HCT116 (cell line): Measurements from ENCODE around the gene IGSF9. TPM values are rescaled to one million over a fixed set of nuclear protein-coding genes. Genes with fewer than 3 reads are reported as not detected.

Source experiments
- ATAC-seq: fragments of 200-7000 bp; cut with Tn5 transposase; 2 replicates; pipeline ENCODE4 v1.9.1; 2020; ENCODE audit warnings: mild to moderate bottlenecking, moderate library complexity
- BruUV-seq: library from RNA; stranded (reverse); fragments of 400-500 nt; replicated peaks from 2 replicates; lab custom pipeline; 2021; lab: Mats Ljungman, UMichigan
- CTCF ChIA-PET: fragments of 300-600 bp; sonication (Branson Sonifier 250); formaldehyde crosslinking; loops from one replicate; lab custom pipeline; 2021; ENCODE audit warnings: antibody characterized with exemption; lab: Charles Lee
- POLR2A ChIA-PET: fragments of 300-600, 350-600 bp; sonication (Branson Sonifier 250); formaldehyde crosslinking; loops from one replicate; lab custom pipeline; 2021; ENCODE audit warnings: antibody characterized with exemption; lab: Charles Lee
- RAD21 ChIA-PET, 2 experiments: fragments of 300-600 bp; sonication (Branson Sonifier 250); formaldehyde crosslinking; loops; one replicate each; lab custom pipeline; 2023; ENCODE audit warnings: low total read pairs in 2 of 2; ENCODE audit not compliant: uncharacterized antibody in 2 of 2, unreplicated experiment in 2 of 2, low non-redundant PET in 1 of 2; lab: Charles Lee
- DNase-seq: peaks from one replicate; pipeline ENCODE4 v3.0.0-alpha.2; 2010; ENCODE audit warnings: low read depth, low spot score
- H2AFZ ChIP-seq: fragments of 200-600 bp; shearing (Covaris generic), sonication (generic); 2 replicates; pipeline ENCODE4 v1.6.1; 2017; ENCODE audit warnings: low read depth, mixed run types, mixed read lengths, antibody characterized with exemption, low read length; ENCODE audit not compliant: poor library complexity, severe bottlenecking
- H3K27ac ChIP-seq: 2 replicates; pipeline ENCODE4 v1.5.1; 2012; ENCODE audit warnings: low read depth, low read length
- H3K27me3 ChIP-seq: fragments of 200-600 bp; sonication (generic); 2 replicates; pipeline ENCODE4 v1.6.1; 2016; ENCODE audit warnings: mixed run types, low read length, mixed read lengths; ENCODE audit not compliant: insufficient read depth
- H3K36me3 ChIP-seq, 2 experiments: fragments of 200-500 bp in 1 of 2; fragments of 200-600 bp in 1 of 2; sonication (Bioruptor generic) in 1 of 2; sonication (generic) in 1 of 2; 2 replicates each; pipeline versions ENCODE4 v1.5.1 to v1.6.1; 2014 to 2016; ENCODE audit warnings: low read length in 2 of 2, inconsistent platforms in 1 of 2, mixed read lengths in 1 of 2, mixed run types in 1 of 2; ENCODE audit not compliant: insufficient read depth in 2 of 2, control insufficient read depth in 1 of 2
- H3K4me1 ChIP-seq, 2 experiments: fragments of 200-600 bp in 1 of 2; sonication (generic) in 1 of 2; 2 replicates each; pipeline versions ENCODE4 v1.5.1 to v1.6.1; 2012 to 2017; ENCODE audit warnings: low read length in 2 of 2, inconsistent platforms in 1 of 2, mild to moderate bottlenecking in 1 of 2, mixed read lengths in 1 of 2, mixed run types in 1 of 2, moderate library complexity in 1 of 2; ENCODE audit not compliant: insufficient read depth in 2 of 2, control insufficient read depth in 1 of 2
- H3K4me2 ChIP-seq: fragments of 200-600 bp; sonication (generic); 2 replicates; pipeline ENCODE4 v1.6.1; 2017; ENCODE audit warnings: mixed run types, low read length, mixed read lengths
- H3K4me3 ChIP-seq, 2 experiments: fragments of 200-600 bp in 1 of 2; sonication (generic) in 1 of 2; replicated peaks in 1 of 2; 2 replicates each; pipeline ENCODE4 v1.5.1; 2011 to 2016; ENCODE audit warnings: low read length in 2 of 2, control low read depth in 1 of 2, low read depth in 1 of 2, mild to moderate bottlenecking in 1 of 2, mixed read lengths in 1 of 2, mixed run types in 1 of 2
- H3K79me2 ChIP-seq: fragments of 200-600 bp; sonication (generic); 2 replicates; pipeline ENCODE4 v1.6.1; 2017; ENCODE audit warnings: mild to moderate bottlenecking, mixed run types, low read length, moderate library complexity, mixed read lengths; ENCODE audit not compliant: insufficient read depth
- H3K9ac ChIP-seq: fragments of 200-600 bp; sonication (generic); 2 replicates; pipeline ENCODE4 v1.6.1; 2016; ENCODE audit warnings: low read length, mixed read lengths
- H3K9me2 ChIP-seq: fragments of 200-600 bp; sonication (generic), shearing (Covaris generic); 2 replicates; pipeline ENCODE4 v1.6.1; 2017; ENCODE audit warnings: mixed run types, mild to moderate bottlenecking, moderate library complexity; ENCODE audit not compliant: insufficient read depth
- H3K9me3 ChIP-seq, 2 experiments: fragments of 200-500 bp in 1 of 2; fragments of 200-600 bp in 1 of 2; sonication (Bioruptor generic) in 1 of 2; sonication (generic) in 1 of 2; 2 replicates each; pipeline ENCODE4 v1.6.1; 2014 to 2017; ENCODE audit warnings: low read length in 2 of 2, mixed read lengths in 2 of 2, inconsistent platforms in 1 of 2, low read depth in 1 of 2, mild to moderate bottlenecking in 1 of 2, mixed run types in 1 of 2, moderate library complexity in 1 of 2; ENCODE audit not compliant: control insufficient read depth in 1 of 2, insufficient read depth in 1 of 2
- H4K20me1 ChIP-seq: fragments of 200-600 bp; sonication (generic), shearing (Covaris generic); 2 replicates; pipeline ENCODE4 v1.6.1; 2017; ENCODE audit warnings: mixed run types, mild to moderate bottlenecking, moderate library complexity; ENCODE audit not compliant: insufficient read depth
- CBX3 ChIP-seq: IDR thresholded peaks from 2 replicates; pipeline ENCODE4 v1.6.1; 2012; ENCODE audit warnings: low read depth
- ELF1 ChIP-seq: IDR thresholded peaks from 2 replicates; pipeline ENCODE4 v1.6.1; 2012; ENCODE audit warnings: low read depth, borderline replicate concordance
- EZH2phosphoT487 ChIP-seq: fragments of 200-600 bp; IDR thresholded peaks from 2 replicates; pipeline ENCODE4 v1.6.1; 2018; ENCODE audit warnings: antibody characterized with exemption, borderline replicate concordance
- FOSL1 ChIP-seq: IDR thresholded peaks from 2 replicates; pipeline ENCODE4 v1.6.1; 2012; ENCODE audit warnings: low read depth
- POLR2A ChIP-seq: IDR thresholded peaks from 2 replicates; pipeline ENCODE4 v1.7.0; 2011; ENCODE audit warnings: borderline replicate concordance; ENCODE audit not compliant: insufficient read depth, insufficient read length; ENCODE audit errors: extremely low read depth
- POLR2AphosphoS5 ChIP-seq: IDR thresholded peaks from 2 replicates; pipeline ENCODE4 v1.6.1; 2011; ENCODE audit warnings: mild to moderate bottlenecking, low read depth, low read length, moderate library complexity
- RAD21 ChIP-seq: IDR thresholded peaks from 2 replicates; pipeline ENCODE4 v1.6.1; 2012; ENCODE audit warnings: low read depth, mild to moderate bottlenecking
- REST ChIP-seq: IDR thresholded peaks from 2 replicates; pipeline ENCODE4 v1.6.1; 2012; ENCODE audit warnings: low read depth
- SIN3A ChIP-seq: IDR thresholded peaks from 2 replicates; pipeline ENCODE4 v1.6.1; 2012; ENCODE audit warnings: low read depth
- SP1 ChIP-seq: IDR thresholded peaks from 2 replicates; pipeline ENCODE4 v1.6.1; 2012; ENCODE audit warnings: low read depth
- SRF ChIP-seq: IDR thresholded peaks from 2 replicates; pipeline ENCODE4 v1.6.1; 2012; ENCODE audit warnings: low read depth
- TCF7L2 ChIP-seq: IDR thresholded peaks from 2 replicates; pipeline ENCODE4 v1.7.0; 2011; ENCODE audit warnings: borderline replicate concordance, inconsistent platforms; ENCODE audit not compliant: insufficient read depth, insufficient read length; ENCODE audit errors: extremely low read depth
- YY1 ChIP-seq: IDR thresholded peaks from 2 replicates; pipeline ENCODE4 v1.6.1; 2011; ENCODE audit warnings: low read length, low read depth, moderate library complexity, mild to moderate bottlenecking; ENCODE audit not compliant: insufficient replicate concordance; ENCODE audit errors: extremely low read depth
- ZFX ChIP-seq: fragments of 450-650 bp; IDR thresholded peaks from 2 replicates; pipeline ENCODE4 v1.6.1; 2017
- intact Hi-C: fragments of 100-400 bp; cut with micrococcal nuclease; formaldehyde crosslinking; loops from 2 replicates; pipeline ENCODE4 v1.10.0; 2022
- total RNA-seq: library from RNA; stranded (reverse); gene quantifications from one replicate; pipeline ENCODE4 v1.2.1, GENCODE V29; 2021; ENCODE audit not compliant: unreplicated experiment
- TF ChIP-seq, protein P1 (sequence below): IDR thresholded peaks from 2 replicates; pipeline ENCODE4 v1.6.1; 2012
- TF ChIP-seq, protein P2 (sequence below), 3 experiments: fragments of 200-600 bp in 1 of 3; sonication (generic) in 1 of 3; IDR thresholded peaks in 2 of 3; conservative IDR thresholded peaks in 1 of 3; 2 replicates each; pipeline ENCODE4 v1.5.1; 2012 to 2017; ENCODE audit warnings: low read depth in 2 of 3, low read length in 2 of 3, antibody characterized with exemption in 1 of 3, borderline replicate concordance in 1 of 3, control low read depth in 1 of 3, mild to moderate bottlenecking in 1 of 3, mixed read lengths in 1 of 3, mixed run types in 1 of 3, moderate library complexity in 1 of 3; ENCODE audit not compliant: insufficient read depth in 1 of 3

Gene IGSF9
- total RNA-seq, 1 experiment from 2014 or later: 10.3 TPM

DNA sequence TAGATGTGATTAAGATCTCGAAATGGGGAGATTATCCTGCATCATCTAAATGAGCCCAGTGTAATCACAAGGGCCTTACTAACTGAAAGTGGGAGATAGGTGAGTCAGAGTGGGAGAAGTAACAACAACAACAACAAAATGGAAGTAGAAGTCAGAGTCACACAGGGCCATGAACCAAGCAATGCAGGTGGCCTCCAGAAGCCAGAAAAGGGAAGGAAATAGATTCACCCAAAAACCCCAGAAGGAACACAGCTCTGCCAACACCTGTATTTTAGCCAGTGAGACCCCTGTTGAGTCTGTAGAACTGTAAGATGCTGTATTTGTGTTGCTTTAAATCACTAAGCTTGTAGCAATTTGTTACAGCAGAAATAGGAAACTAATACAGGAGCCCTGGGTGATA is 24.2 kb downstream of the IGSF9 start:
- Histone ChIP-seq H3K36me3 (peaks cover 7 to 14% of the 10 kb centered on the region in 2 experiments; a peak in 2 of 4 replicates), H3K9ac (no peak overlapping the region), H3K27ac (no peak overlapping the region), H3K4me2 (no peak overlapping the region), H3K9me2 (no peaks in the 10 kb centered on the region), H3K4me3 (no peak overlapping the region), H2AFZ (no peak overlapping the region), H4K20me1 (no peaks in the 10 kb centered on the region; the same call in 1 of the 2 replicates), H3K79me2 (peaks cover 36% of the 10 kb centered on the region), H3K27me3 (no peaks in the 10 kb centered on the region), H3K9me3 (no peaks in the 10 kb centered on the region), H3K4me1 (peaks cover 25 to 52% of the 10 kb centered on the region in 2 experiments)
- BruUV-seq: no TSS peak
- DNase-seq: no peak
- TF ChIP-seq SIN3A (no peak), POLR2AphosphoS5 (no peak), SP1 (no peak), YY1 (no peak)
- RAD21 ChIA-PET: no interaction called here
- intact Hi-C loops: no loop called here
- ATAC-seq: no peak
- CTCF ChIA-PET: no interaction called here
- POLR2A ChIA-PET: no interaction called here

DNA sequence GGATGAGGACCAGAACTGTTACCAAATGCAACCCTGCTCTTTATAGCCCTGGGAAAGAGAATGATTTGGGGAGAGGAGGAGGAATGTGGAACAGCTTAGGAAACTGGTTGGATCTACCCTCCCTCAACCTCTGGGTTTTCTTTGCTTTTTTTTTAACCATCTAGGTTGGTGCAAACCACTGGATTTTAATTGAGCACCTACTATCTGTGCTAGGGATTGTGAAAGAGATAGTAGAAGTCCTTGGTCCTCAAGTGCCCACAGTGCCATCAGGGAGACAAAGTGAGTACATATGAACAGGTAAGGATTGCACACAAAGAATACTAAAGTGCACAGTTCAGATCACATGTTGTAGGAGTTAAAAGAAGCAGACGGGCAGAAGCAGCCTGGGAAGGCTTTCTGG is 24.8 kb downstream of the IGSF9 start:
- no peak overlapping the region for H2AFZ ChIP-seq
- peaks cover 36% of the 10 kb centered on the region for H3K79me2 ChIP-seq
- ChIA-PET CTCF (no interaction called here), POLR2A (no interaction called here), RAD21 (no interaction called here)
- H3K4me3 ChIP-seq: no peak overlapping the region
- H3K4me1 ChIP-seq: peaks cover 20 to 52% of the 10 kb centered on the region in 2 experiments
- no peaks in the 10 kb centered on the region for H3K27me3 ChIP-seq
- H3K9me3 ChIP-seq: no peaks in the 10 kb centered on the region
- intact Hi-C loops: no loop called here
- ATAC-seq: no peak
- H3K9ac ChIP-seq: no peak overlapping the region
- H4K20me1 ChIP-seq: no peaks in the 10 kb centered on the region; the same call in 1 of the 2 replicates
- H3K27ac ChIP-seq: no peak overlapping the region
- H3K36me3 ChIP-seq: peaks cover 7 to 14% of the 10 kb centered on the region in 2 experiments; a peak in 2 of 4 replicates
- no peaks in the 10 kb centered on the region for H3K9me2 ChIP-seq
- no peak for DNase-seq
- BruUV-seq: no TSS peak
- no peak overlapping the region for H3K4me2 ChIP-seq
- TF ChIP-seq ELF1: no peak
- TF ChIP-seq SP1: no peak
- TF ChIP-seq RAD21: no peak
- no peak for TF ChIP-seq SIN3A
- no peak for TF ChIP-seq FOSL1
- no peak for TF ChIP-seq SRF
- no peak for TF ChIP-seq ZFX
- TF ChIP-seq, protein P1, sequence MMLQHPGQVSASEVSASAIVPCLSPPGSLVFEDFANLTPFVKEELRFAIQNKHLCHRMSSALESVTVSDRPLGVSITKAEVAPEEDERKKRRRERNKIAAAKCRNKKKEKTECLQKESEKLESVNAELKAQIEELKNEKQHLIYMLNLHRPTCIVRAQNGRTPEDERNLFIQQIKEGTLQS: no peak
- TF ChIP-seq POLR2A: no peak
- no peak for TF ChIP-seq CBX3
- no peak for TF ChIP-seq TCF7L2
- TF ChIP-seq POLR2AphosphoS5: no peak
- TF ChIP-seq EZH2phosphoT487: no peak
- TF ChIP-seq, protein P2, sequence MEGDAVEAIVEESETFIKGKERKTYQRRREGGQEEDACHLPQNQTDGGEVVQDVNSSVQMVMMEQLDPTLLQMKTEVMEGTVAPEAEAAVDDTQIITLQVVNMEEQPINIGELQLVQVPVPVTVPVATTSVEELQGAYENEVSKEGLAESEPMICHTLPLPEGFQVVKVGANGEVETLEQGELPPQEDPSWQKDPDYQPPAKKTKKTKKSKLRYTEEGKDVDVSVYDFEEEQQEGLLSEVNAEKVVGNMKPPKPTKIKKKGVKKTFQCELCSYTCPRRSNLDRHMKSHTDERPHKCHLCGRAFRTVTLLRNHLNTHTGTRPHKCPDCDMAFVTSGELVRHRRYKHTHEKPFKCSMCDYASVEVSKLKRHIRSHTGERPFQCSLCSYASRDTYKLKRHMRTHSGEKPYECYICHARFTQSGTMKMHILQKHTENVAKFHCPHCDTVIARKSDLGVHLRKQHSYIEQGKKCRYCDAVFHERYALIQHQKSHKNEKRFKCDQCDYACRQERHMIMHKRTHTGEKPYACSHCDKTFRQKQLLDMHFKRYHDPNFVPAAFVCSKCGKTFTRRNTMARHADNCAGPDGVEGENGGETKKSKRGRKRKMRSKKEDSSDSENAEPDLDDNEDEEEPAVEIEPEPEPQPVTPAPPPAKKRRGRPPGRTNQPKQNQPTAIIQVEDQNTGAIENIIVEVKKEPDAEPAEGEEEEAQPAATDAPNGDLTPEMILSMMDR (IDR thresholded peaks at IDR 0.05 in 2 of 3, conservative IDR thresholded peaks at IDR 0.05 in 1 of 3; ENCODE audit: borderline replicate concordance in 1 of 3, insufficient read depth in 1 of 3, low read depth in 2 of 3, low read length in 2 of 3): no peak
- no peak for TF ChIP-seq REST
